ENCODE measurements around the gene TACO1. TPM values are rescaled to one million over a fixed set of nuclear protein-coding genes. Genes with fewer than 3 reads are reported as not detected.

The TACO1 gene
- total RNA-seq, 1 donor from 2014 or later = 16.1 TPM

Other genes with a start within 250 kb of the TACO1 start
- 55.5 TPM for gene CYB561, start 154.6 kb upstream of the TACO1 start, total RNA-seq
- gene ACE, start 123.8 kb upstream of the TACO1 start, total RNA-seq = 64.1 TPM
- gene KCNH6, start 77.5 kb upstream of the TACO1 start, total RNA-seq = not detected
- gene DCAF7, start 50.4 kb upstream of the TACO1 start, total RNA-seq = 79.9 TPM
- gene MAP3K3, start 21.5 kb downstream of the TACO1 start, total RNA-seq = 57.5 TPM
- 22.9 TPM for gene LIMD2, start 99.2 kb downstream of the TACO1 start, total RNA-seq
- gene STRADA, start 140.9 kb downstream of the TACO1 start, total RNA-seq = 30.2 TPM
- gene CCDC47, start 172.7 kb downstream of the TACO1 start, total RNA-seq = 91.4 TPM
- gene DDX42, start 173.3 kb downstream of the TACO1 start, total RNA-seq = 93.8 TPM
- gene PSMC5, start 226.5 kb downstream of the TACO1 start, total RNA-seq = 105 TPM
- gene FTSJ3, start 226.8 kb downstream of the TACO1 start, total RNA-seq = 39.4 TPM
- gene SMARCD2, start 241.8 kb downstream of the TACO1 start, total RNA-seq = 74.6 TPM